GM18858 (cell line): ENCODE data around the gene APOBEC3B.
"Not testable (repeated sequence)": the region's sequence is repeated elsewhere in the genome, so short reads cannot be mapped to it uniquely, and the experiment has no call there.

Experiments used
- ATAC-seq: cut with Tn5 transposase; IDR thresholded peaks from one replicate; pipeline ENCODE4 v1.9.1; 2021; ENCODE audit not compliant: unreplicated experiment

APOBEC3B gene

DNA sequence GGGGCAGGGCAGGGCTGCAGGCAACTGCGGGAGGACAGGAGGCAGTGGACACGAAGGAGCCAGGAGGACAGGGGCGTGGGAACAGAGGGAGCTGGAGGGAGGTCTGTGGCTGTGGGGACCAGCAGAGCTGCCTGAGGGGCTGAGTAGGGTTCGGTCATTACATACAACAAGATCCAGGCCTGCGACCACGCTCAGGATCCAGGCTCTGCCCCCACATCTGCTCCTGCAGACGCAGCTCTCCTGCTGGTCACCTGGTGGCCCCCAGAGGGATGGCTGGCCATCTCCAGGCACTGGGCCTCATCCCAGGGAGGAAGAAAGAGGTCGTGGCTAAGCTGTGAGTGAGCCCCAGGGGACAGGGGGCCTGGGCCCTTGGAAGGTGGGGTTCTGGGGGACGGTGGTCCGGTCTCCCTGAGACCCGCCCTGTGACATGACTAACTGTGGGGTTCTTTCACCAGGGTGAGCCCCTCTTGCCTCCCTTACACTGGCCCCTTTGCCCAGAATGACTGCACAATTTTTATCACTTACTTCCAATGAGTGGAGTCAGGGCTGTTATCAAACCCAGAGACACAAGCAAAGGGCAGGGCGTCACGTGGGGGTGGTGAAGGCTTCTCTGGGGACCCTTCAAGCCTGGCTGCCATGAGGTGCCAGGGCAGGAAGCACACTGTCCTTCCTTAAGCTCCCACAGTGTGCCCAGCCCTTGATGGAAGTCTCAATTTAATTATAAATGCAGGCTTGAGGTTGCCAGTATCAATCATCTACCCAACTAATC is 31.4 kb upstream of the APOBEC3B start:
- no peak for ATAC-seq

- no peak for ATAC-seq
Observed at GRCh38 chr22:38951734-38952133, 30.4 kb upstream of the APOBEC3B start.

- no peak for ATAC-seq
Observed at GRCh38 chr22:38952281-38952993, 29.7 kb upstream of the APOBEC3B start.

- ATAC-seq: no peak
Observed at GRCh38 chr22:38953091-38953490, 29.1 kb upstream of the APOBEC3B start.

DNA sequence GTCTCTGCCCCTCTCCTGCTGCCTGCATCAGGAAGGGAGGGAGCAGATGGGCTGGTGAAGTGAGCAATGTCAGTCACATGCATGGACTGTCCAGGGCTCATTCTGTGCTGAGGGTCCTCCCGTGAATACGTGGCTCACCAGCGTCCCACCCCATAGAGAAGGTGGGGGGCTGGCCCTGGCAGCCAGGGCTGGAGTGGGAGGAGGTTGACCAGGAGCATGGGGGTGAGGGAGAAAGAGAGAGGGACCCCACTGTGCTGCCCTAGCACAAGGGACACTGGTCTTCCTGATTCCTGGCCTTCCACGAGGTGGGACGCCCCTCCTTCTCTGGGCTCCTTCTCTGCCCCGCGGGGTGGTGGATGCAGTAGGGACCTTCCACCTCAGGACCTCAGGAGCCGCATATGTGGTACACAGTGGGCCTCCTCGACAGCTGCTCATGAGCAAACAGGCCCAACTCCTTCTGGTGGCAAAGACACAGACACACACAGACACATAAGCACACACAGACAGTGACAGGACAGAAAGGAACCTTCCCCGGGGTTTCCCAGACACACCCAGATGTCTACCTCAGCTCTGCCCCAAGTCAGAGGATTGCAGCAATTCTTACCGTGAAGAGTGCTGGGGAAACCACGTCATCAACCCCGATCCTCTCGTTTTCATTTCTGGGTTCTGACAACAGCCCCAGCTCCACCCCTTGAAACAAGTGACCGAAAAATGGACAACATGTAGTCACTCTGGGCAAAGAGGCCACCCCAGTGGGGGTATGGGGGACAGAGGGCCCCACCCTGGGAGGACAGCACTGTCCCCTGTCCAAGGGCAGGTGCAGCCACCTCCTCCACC is 28.4 kb upstream of the APOBEC3B start:
- no peak for ATAC-seq

DNA sequence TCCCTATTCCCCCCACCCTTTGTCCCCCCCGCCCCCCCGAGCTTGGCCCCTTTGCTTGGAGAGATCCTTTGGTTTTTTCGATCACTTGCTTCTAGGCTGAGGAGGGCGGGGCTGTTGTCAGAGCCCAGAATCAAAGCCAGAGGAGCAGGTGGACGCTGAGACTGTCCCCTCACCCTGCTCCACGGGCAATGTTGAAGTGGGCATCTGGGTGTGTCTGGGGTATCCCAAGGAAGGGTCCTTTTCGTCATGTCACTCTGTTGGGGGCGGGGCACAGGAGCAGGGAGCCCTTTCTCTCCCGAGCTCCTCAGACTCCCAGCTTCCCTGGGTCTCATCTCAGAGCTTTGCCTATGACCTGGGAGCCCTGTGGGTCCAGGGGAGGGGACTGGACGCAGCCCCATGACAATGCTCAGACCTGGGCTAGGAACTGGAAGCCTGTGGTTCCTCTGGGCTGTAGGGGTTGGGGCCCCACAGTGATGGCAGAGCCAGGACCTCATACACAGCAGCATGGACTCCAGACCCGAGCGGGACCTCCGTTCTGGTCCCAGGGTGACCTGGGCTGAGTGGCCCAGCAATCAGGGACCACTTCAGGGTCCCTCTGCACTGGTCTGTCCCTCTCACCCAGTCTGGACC is 27.6 kb upstream of the APOBEC3B start:
- ATAC-seq: no peak

DNA sequence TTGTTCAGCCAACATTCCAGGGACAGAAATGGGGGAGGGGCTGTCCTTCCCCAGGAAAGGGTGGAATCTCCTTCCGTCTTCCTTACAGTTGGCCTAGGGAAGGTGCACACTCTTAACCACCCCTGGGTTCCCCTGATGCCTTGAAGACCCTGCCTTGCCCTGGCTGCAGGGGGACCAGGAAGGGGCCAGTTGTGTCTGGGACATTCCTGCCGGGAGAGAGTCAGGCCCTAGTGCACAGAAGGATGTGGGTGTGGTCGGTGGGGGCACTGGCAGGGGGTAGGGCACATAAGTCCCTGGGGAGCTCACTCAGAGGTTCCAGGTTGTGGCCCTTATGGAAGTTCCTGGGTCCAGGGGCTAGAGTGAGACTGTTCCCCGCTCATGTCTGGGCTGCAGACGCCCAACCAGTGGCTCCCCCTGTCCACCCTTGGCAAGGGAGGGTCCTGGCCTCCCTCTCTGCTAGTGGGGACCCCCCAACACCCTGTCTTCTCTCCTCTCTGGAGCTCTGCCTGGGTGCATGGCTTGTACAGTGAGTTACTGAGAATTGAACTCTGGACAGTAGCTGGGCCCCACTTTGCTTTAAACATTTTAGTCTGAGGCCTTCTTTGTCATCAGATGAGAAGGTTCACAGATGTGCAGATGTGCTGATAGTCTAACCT is 26.8 kb upstream of the APOBEC3B start:
- ATAC-seq: no peak

DNA sequence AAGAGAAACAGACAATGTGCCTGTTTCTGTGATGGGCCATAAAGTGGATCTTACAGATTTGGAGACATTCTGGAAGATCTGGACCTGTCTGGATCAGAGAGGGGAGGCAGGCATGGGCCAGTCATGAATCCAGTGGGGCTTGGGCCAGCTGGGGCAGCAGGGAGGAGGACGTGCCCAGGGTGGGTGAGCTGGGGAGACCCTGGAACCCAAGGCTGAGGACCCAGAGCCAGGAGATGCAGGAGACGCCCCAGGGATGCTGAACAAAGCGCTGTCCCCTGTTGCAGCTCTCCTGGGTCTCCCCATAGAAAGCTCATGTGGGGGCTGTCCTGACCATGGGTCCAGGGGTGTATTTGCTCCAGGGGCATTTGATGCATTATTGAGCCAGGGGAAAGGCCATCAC is 26.2 kb upstream of the APOBEC3B start:
- ATAC-seq: no peak

DNA sequence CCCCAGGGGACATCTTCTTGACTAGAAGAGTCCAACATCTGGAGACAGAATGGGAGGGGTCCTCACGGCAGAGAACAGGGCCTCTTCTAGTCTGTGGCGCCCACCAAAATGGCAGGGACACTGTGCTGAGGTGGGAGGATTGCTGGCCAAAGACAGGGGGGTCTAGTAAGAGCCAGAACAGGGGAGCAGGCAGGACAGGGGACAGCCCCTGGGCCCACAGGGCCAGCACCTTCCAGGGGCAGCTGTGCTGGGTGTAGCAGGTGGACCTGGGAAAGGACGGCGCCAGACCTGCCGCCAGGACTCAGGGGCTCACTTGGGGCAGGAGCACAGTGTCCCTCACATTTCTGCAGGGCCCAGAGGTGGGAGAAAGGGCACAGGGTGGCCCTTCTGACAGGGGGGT is 25.6 kb upstream of the APOBEC3B start:
- no peak for ATAC-seq

DNA sequence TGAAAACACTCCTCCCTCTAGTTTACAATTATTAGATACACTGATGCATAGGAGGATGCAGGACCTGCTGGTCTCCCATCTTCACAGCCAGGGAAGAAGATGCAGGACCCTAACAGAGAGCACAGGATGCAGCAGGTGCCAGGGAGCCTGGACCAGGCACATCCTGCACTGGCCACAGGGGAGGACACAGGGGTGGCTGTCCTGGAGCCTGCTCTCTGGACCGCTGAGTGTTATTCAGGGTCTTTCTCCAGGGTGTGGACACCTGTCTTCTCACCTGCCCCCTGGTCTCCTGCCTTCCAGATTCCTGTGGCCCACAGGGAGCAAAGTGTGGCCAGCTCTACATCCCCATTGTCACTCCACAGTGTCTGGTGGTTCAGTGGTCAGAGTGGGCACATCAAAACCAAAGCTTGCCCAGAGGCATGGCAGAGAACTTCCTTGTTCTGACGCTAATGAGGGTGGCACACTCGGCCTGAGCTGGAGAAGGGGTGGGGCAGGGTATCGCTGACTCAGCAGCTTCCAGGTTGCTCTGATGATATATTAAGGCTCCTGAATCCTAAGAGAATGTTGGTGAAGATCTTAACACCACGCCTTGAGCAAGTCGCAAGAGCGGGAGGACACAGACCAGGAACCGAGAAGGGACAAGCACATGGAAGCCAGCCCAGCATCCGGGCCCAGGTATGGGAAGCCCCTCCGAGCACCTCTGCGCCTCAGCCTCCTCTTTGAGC is 24.9 kb upstream of the APOBEC3B start, which contains the start of gene APOBEC3A:
TSS of gene APOBEC3A (plus strand) at position 564 of the 725 bp plus-strand sequence. CDS start at position 647, 83 bp downstream.
- no peak for ATAC-seq

DNA sequence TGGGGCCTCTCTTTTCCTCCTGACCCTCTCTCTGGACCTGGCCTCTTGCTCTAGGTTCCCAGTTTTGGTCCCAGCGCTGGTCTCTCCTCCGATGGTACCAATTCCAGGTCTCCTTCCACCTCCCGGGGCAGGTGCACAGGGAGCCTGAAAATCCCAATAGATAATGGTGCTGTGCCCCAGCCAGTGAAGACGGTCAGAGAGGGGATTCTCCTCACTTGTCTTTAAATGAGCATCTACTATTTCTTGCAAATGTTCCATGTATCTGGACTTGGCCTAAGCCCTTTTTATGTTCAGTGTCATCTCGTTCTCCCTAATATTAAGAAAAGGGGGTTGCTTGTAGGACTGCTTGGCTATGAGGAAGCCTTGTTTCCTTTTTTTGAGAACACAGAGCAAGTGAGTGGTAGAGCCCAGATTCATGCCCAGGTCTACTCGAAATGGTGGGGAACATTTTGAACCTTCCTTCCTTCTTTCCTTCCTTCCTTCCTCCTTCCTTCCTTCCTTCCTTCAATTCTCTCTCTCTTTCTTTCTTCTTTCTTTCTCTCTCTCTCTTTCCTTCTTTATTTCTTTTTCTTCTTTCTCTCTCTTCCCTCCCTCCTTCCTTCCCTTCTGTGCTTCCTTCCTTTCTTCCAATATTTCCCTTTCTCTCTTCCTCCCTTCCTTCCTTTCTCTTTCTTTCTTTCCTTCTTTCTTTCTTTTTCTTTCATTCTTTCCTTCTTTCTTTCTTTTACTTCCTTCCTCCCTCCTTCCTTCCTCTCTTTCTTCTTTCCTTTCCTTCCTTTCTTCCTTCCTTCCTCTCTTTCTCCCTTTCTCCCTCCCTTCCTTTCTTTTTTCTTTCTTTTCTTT is 24.1 kb upstream of the APOBEC3B start:
- no peak for ATAC-seq

GRCh38 chr22:38958651-38958943 is 23.6 kb upstream of the APOBEC3B start:
- ATAC-seq: not testable (repeated sequence)

DNA sequence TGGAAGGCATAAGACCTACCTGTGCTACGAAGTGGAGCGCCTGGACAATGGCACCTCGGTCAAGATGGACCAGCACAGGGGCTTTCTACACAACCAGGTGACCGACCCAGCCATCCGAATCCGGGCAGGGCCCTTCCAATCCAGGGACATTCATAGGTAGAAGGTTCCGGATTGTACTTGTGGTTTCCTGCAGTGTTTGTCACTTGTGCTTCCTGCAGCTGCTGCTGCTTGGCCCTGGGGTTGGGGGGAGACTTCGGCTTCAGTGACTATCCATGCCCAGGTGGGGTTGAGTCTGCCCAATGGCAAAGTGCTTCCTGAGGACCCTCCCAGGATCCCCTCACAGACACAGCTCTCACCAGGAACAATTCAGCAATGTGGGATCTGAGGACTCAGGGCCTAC is 22.6 kb upstream of the APOBEC3B start:
- no peak for ATAC-seq

- not testable (repeated sequence) for ATAC-seq
Observed at GRCh38 chr22:38960673-38961072, 21.5 kb upstream of the APOBEC3B start.

- not testable (repeated sequence) for ATAC-seq
Observed at GRCh38 chr22:38963291-38963738, 18.8 kb upstream of the APOBEC3B start.

DNA sequence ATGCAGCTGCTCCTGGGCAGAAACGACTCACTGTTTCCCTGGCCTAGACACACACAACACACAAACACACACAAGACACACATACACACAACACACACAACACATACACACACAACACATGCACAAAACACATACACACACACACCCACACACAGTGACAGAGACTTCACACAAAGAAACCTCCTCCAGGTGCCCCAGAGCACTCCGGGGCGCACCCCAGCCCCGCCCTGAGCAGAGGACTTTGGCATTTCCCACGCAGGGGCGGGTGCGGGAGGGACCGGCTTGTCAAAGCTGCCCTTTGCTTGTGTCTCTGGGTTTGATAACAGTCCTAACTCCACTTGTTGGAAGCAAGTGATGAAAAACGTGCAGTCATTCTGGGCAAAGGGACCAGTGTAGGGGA is 18.3 kb upstream of the APOBEC3B start:
- no peak for ATAC-seq

GRCh38 chr22:38964306-38964705 is 17.8 kb upstream of the APOBEC3B start:
- ATAC-seq: no peak

DNA sequence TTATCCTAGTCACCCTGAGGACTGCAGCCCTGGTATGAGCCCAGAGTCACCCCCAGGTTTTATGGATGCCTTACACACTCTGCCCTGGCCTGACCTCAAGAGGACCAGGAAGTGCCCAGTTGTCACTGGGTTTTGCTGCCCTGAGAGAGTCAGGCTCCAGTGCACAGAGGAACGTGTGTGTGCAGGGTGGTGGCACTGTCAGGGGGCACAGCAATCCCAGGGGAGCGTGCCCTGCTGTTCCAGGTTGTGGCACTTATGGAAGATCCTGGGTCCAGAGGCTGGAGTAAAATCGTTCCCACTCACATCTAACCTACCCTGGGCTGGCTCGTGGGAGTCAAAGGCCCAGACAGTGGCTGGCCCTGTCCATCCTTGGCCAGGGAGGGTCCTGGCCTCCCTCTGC is 17.2 kb upstream of the APOBEC3B start:
- no peak for ATAC-seq
